Loucy (cell line): ENCODE data around the gene CYLD.

ENCODE experiments used
- H2AFZ ChIP-seq: fragments of 200-600 bp; sonication (generic); 2 replicates; pipeline ENCODE4 v1.6.0; 2016; ENCODE audit warnings: antibody characterized with exemption, mild to moderate bottlenecking, low read length, moderate library complexity
- H3F3A ChIP-seq: fragments of 200-600 bp; 2 replicates; pipeline ENCODE4 v1.6.0; 2016; ENCODE audit warnings: antibody characterized with exemption, low read depth, mild to moderate bottlenecking
- H3K27me3 ChIP-seq: fragments of 200-600 bp; sonication (generic); 2 replicates; pipeline ENCODE4 v1.6.1; 2014; ENCODE audit warnings: low read length, mild to moderate bottlenecking; ENCODE audit not compliant: insufficient read depth, poor library complexity, severe bottlenecking
- H3K36me3 ChIP-seq: fragments of 200-600 bp; sonication (generic); 2 replicates; pipeline ENCODE4 v1.6.1; 2016; ENCODE audit warnings: low read length; ENCODE audit not compliant: insufficient read depth
- H3K4me1 ChIP-seq: fragments of 200-600 bp; sonication (generic); 2 replicates; pipeline ENCODE4 v1.5.1; 2014; ENCODE audit warnings: low read length, mild to moderate bottlenecking; ENCODE audit not compliant: insufficient read depth, poor library complexity, severe bottlenecking
- H3K4me2 ChIP-seq: fragments of 200-600 bp; sonication (generic); 2 replicates; pipeline ENCODE4 v1.6.0; 2014; ENCODE audit warnings: antibody characterized with exemption, low read length, low read depth, mild to moderate bottlenecking; ENCODE audit not compliant: poor library complexity, severe bottlenecking
- H3K4me3 ChIP-seq: fragments of 200-600 bp; sonication (generic); 2 replicates; pipeline ENCODE4 v1.5.1; 2014; ENCODE audit warnings: low read length, mild to moderate bottlenecking, mixed read lengths; ENCODE audit not compliant: poor library complexity, severe bottlenecking
- H3K79me2 ChIP-seq: fragments of 200-600 bp; sonication (generic); 2 replicates; pipeline ENCODE4 v1.6.1; 2014; ENCODE audit warnings: low read length; ENCODE audit not compliant: insufficient read depth
- H3K9ac ChIP-seq: fragments of 200-600 bp; sonication (generic); 2 replicates; pipeline ENCODE4 v1.6.0; 2014; ENCODE audit warnings: mild to moderate bottlenecking, low read depth, low read length, moderate library complexity; ENCODE audit not compliant: poor library complexity, severe bottlenecking
- H3K9me2 ChIP-seq: fragments of 200-600 bp; sonication (generic); replicated peaks from 2 replicates; pipeline ENCODE4 v1.6.1; 2016; ENCODE audit warnings: low read depth, low read length, mixed read lengths
- H3K9me3 ChIP-seq: fragments of 200-600 bp; sonication (generic); 2 replicates; pipeline ENCODE4 v1.6.1; 2014; ENCODE audit warnings: mild to moderate bottlenecking, antibody characterized with exemption, low read length, low read depth; ENCODE audit not compliant: insufficient read depth
- H4K20me1 ChIP-seq: fragments of 200-600 bp; sonication (generic); 2 replicates; pipeline ENCODE4 v1.6.0; 2014; ENCODE audit warnings: antibody characterized with exemption, low read length, mild to moderate bottlenecking; ENCODE audit not compliant: insufficient read depth, poor library complexity, severe bottlenecking
- CTCF ChIP-seq: fragments of 200-600 bp; sonication (generic); conservative IDR thresholded peaks from 2 replicates; pipeline ENCODE4 v1.5.1; 2014; ENCODE audit warnings: mild to moderate bottlenecking, antibody characterized with exemption, low read length
- EZH2phosphoT487 ChIP-seq: fragments of 200-600 bp; IDR thresholded peaks from 2 replicates; pipeline ENCODE4 v1.6.1; 2018; ENCODE audit warnings: antibody characterized with exemption, mild to moderate bottlenecking, moderate library complexity, borderline replicate concordance

Gene CYLD

GRCh38 chr16:50735629-50736122, 6.2 kb upstream of the CYLD start:
- Histone ChIP-seq H3K4me1 (no peaks in the 10 kb centered on the region), H4K20me1 (no peaks in the 10 kb centered on the region), H3K27me3 (no peaks in the 10 kb centered on the region), H2AFZ (no peak overlapping the region), H3K4me3 (no peak overlapping the region), H3K36me3 (no peaks in the 10 kb centered on the region), H3K4me2 (no peak overlapping the region), H3K9ac (no peak overlapping the region), H3K79me2 (no peaks in the 10 kb centered on the region), H3K9me2 (no peaks in the 10 kb centered on the region), H3F3A (no peaks in the 10 kb centered on the region), H3K9me3 (no peaks in the 10 kb centered on the region)
- TF ChIP-seq EZH2phosphoT487, result no peak
- TF ChIP-seq CTCF, result no peak

- H3K9ac ChIP-seq, result no peak overlapping the region
These were observed 5.4 kb upstream of the CYLD start for GRCh38 chr16:50736448-50736847.

GRCh38 chr16:50737420-50737959, 4.4 kb upstream of the CYLD start:
- no peaks in the 10 kb centered on the region for H3K36me3 ChIP-seq
- H3K4me3 ChIP-seq, result no peak overlapping the region
- H3K9ac ChIP-seq, result no peak overlapping the region
- no peaks in the 10 kb centered on the region for H3K9me2 ChIP-seq
- no peaks in the 10 kb centered on the region for H3K27me3 ChIP-seq
- H3K79me2 ChIP-seq, result peaks cover 3% of the 10 kb centered on the region; the same call in 1 of the 2 replicates
- no peak overlapping the region for H2AFZ ChIP-seq
- H3K9me3 ChIP-seq, result no peaks in the 10 kb centered on the region
- H3K4me2 ChIP-seq, result no peak overlapping the region
- H3K4me1 ChIP-seq, result peaks cover 4% of the 10 kb centered on the region
- TF ChIP-seq EZH2phosphoT487, result no peak
- no peak for TF ChIP-seq CTCF
- H4K20me1 ChIP-seq, result no peaks in the 10 kb centered on the region
- no peaks in the 10 kb centered on the region for H3F3A ChIP-seq

More at GRCh38 chr16:50736448-50736847, 5.4 kb upstream of the CYLD start:
- TF ChIP-seq CTCF (no peak), EZH2phosphoT487 (no peak)
- Histone ChIP-seq H3K9me3 (no peaks in the 10 kb centered on the region), H3K79me2 (no peaks in the 10 kb centered on the region), H3K4me2 (no peak overlapping the region), H3K4me3 (no peak overlapping the region), H3K4me1 (peaks cover 4% of the 10 kb centered on the region), H3K36me3 (no peaks in the 10 kb centered on the region), H2AFZ (no peak overlapping the region), H3K9me2 (no peaks in the 10 kb centered on the region), H3F3A (no peaks in the 10 kb centered on the region), H4K20me1 (no peaks in the 10 kb centered on the region), H3K27me3 (no peaks in the 10 kb centered on the region)
